GM18526 (cell line): Measurements from ENCODE around the gene ELAVL3.

Experiments
- POLR2A ChIP-seq: IDR thresholded peaks from 3 replicates; pipeline ENCODE4 v1.6.1; 2011; ENCODE audit not compliant: insufficient read length; ENCODE audit errors: extremely low read depth

Gene ELAVL3

DNA sequence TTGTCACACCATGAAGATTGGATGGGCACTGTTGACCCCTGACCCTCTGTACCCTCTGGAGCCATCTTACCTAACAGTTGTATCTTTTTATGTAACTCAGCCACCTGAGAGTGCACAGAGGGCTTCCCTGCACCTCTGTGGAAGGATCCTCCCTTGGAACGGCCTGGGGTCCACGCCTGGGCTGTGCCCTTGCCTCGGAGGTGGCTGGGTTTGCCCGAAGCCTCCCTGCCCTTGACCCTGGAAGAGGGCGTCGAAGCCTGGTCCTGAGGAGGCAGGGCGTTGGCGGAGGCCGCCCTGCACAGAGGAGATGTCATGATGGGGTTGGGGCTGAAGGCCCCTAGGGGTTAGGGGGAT, 46.2 kb downstream of the ELAVL3 start:
- no peak for TF ChIP-seq POLR2A

DNA sequence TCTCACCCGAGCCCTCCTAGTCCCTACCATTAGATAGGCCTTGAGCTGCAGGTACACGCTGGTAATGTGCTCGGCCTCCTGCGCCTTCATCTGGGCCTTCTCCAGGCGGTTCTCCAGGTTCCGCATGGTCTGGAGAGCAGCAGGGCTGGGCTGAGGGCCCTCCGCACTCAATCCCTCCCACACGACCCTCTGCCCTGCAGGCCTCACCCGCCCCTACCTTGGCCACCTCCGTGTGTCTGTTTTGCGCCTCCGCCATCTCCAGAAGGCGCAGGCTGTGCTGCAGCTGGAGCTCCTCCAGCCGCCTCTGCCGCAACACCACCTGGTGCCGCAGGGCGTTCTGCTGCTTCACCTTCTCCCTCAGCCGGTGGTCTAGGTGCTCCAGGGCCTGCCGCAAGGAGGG, 54.2 kb downstream of the ELAVL3 start:
- TF ChIP-seq POLR2A: no peak

DNA sequence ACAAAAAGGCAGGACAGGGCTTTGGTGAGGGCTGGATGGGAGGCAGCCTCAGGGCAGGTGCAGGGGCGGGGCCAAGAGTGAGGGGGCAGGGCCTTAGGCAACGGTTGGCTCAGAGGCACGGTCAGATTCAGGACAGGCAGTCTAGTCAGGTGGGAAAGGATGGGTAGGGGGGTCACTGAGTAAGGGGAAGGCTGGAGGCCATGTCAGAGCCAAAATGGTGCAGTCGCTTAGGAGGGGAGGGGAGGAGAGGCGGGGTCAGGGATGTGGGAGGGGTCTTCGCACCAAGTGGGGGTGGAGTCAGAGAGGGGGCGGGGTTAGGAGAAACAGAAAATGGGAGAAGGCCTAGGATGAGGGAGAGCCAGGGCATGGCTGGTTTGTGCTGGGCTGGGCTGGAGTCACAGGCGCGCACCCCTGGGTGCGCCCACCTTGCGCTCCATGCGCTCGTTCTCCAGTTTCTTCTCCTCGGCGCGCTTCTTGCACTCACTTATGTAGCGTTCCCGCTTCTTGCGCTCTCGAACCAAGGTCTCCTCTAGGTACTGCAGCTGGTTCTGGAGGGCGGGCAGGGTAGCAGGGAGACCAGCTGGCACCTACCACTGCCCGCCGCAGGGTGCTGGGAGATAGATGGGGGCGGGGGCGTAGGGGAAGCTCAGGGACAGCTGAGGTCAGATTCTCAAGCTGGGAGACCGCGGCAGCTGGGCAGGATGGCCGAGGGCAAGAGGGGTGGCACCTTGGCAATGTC, 55.0 kb downstream of the ELAVL3 start:
- no peak for TF ChIP-seq POLR2A

DNA sequence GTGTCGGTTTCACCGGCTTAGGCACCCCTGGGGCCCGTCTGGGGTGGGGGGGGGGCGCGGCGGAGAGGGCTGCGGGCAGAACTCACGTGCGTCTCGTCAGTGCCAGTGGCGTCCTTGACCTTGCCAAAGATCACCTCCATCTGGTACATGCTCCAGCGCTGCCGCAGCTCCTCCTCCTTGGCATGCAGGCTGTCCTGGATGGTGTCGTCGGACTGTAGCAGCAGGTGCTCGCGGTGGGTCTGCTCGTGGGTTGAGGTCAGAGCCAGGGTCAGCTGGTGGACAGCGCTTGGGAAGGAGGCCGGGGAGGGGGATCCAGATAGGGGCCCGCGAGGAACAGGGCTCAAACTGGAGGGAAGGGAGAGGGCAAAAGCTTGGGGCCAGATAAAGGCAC, 57.1 kb downstream of the ELAVL3 start:
- TF ChIP-seq POLR2A: no peak

DNA sequence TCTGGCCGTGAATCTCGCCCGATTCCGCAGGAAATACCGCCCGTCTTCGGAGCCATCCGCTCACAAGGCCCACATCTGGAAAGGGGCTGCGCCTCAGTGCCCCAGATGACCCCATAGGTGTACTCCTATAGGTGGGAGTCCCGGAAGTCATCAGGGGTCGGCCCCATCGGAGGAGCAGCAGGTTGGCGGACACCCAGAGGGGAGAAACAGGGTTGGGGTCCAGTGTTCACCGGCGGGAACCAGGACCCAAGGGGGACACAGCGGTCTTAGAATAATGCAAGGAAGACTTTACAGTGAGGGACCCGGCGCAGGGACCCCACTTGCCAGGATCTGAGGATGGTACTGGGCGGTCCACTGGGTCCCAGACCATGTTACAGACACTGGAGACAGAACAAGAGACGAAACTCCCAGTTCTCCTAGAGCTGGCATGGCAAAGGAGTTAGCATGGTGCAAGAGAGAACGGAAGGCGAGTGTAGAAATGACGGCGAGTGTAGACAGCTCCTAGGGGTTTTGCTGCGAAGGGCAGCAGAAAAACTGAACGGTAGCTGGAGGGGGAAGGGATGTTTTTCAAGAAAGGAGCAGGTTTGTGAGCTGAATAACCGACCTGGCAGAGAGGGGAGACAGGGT, 57.6 kb downstream of the ELAVL3 start:
- no peak for TF ChIP-seq POLR2A

DNA sequence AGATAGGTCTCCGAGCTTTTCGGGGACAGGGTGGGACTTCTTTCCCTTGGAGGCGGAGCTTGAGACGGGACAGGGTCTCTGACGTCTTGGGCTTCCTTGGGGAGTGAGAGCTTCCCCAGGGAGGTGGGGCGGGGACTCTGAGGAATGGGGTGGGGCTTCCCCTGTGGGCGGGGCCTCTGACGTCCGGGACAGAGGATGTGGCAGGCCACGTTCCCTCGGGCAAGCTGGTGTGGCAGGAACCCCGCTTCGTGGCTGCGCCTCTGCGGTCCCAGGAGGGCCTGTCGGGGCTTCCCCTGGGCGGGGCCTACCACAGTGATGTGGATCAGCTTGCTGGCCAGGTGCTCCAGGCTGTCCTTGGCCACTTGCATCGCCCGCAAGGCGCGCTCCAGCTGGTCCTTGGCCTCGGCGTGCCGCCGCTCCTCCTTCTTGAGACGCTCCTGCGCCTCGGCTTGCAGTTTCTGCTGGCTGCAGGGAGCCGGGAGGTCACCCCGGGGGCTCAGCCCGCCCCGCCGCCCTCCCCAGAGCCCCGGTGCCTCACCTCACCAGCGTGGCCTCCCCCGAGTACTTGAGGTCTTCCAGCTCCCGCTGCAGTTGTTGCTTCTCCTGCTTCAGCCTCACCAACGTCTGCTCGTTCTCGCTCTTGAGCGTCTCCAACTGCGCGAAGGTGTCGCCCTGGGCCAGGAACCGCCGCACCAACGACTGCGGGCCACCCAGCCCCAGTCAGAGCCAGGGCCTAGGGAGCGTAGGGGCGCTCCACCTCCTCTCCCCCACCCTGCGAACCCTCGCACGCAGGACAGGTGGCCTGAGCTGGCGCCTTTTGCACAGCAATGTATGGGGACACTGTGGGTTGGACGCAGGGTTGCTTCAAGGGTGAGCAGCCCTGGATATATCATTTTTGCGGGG, 58.4 kb downstream of the ELAVL3 start:
- no peak for TF ChIP-seq POLR2A

DNA sequence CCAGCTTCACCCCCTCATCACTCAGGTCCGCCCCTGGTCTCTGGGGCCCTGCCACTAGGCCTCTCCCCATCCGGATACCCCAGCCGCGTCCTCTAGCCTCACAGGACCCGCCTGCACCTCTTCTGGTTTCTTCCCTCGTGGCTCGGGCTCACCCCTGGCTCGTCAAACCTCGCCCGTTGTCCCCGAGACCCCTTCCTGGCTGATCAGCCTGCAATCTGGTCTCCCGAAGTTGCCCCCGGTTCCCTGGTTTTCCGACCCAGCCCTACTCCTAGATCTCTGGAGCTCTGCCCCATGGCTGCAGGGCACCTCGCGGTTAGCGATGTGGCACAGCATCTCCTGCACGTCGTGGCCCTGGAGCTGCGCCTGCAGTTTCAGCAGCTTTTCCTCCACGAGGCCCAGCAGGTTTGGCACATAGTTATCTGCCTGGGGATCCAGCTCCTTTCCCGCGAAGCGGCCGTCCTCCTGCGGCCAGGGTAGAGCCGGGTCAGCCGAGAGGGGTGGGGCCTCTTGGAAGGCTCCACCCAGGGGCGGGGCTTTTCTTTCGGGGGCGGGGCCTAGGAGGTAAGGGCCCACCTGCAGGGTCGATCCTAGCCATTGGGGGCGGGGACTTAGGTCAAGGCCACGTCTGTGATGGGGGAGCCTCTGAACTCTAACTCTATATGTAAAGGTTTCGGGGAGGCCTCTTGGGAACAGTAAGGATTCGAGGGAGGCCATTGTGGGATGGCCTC, 59.3 kb downstream of the ELAVL3 start:
- TF ChIP-seq POLR2A: no peak

DNA sequence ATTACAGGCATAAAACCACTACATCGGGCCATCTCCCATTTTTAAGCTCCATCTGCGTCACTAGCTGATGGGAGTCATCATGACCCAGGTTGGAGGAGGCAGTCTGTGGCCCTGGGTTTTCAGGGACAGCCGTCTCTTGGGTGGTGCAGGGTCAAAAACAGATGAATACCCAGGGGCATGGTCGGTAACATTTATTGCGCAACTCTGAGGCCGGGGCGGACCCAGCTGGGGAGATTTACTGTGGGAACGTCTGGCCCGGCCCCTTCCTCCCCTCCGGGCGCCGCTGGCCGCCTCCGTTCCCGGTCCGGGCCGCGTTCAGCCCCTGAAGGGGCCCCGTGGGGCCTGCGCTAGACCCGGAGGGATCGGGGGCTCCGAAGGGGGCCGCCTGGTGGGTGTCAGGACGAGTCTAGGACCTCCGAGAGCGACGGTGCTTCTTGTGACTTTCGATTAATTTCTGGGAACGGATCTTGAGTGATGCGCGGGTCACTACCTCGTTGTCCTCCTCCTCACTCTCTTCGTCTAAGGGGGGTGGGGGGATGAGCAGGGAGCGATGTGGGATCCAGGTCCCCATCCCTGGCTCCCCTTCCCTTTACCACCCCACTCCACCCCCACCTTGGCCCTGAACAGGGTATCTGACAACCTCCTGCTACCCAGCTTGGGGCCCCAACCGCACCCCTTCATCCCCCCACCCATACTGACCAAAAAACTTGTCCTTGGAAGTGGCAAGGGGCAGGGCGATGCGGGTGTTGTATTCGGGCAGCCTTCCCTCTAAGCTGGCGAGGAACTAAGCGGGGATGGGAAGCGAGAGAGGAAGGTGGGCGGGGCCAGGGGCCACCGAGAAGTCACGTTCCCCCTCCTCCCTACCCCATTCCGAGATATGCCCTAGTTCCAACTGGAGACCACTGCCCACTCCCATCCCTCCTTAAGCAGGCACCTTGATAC, 60.1 kb downstream of the ELAVL3 start:
- no peak for TF ChIP-seq POLR2A

DNA sequence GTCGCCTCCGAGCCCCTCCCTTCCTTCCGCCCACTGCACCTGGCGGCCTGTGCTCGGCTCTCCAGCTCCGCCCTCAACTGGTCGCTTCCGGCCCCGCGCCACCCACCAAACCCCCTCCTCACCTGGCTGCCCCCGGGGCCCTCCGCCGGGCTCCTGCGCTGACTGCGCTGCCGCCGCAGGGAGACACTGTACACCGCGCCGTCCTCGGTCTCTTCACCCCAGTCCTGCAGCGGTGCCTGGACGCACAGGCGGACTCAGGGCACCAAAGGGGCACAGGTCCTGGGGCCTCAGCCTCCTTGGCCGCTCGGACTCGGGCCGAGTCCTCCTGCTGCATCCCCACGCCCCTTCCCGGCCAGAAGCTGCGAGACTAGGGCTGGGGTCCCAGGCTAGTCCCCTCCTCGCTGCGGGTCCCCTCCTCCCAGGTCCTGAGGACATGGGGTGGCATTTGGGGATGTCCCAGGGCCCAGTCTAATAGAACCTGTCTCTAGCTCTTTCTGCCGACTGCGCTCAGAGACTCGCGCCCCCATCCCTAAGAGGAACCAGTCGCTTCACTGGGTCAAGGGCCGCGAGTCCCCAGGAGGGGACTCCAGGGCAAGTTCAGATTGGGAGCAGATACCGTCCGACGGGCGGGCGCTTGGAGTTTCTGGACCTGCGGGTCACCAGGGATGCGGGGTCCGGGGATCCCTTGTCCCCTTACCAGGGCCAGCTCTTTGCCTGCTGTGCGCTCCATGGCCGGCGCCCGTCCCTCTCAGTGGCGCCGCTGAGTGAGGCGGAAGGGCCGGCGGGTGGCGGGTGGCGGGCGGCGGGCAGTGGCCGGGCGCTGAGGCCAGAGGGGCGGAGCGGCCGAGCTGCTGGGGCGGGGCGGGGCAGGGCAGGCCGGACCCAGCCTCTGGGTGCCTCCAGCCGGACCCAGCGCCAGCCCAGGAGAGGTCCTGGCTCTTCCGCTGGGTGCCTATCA, 62.0 kb downstream of the ELAVL3 start, which contains the start of gene RGL3:
TSS of gene RGL3 (minus strand) at position 766 of the 958 bp plus-strand sequence. CDS start at position 730, 36 bp downstream.
- TF ChIP-seq POLR2A: no peak

DNA sequence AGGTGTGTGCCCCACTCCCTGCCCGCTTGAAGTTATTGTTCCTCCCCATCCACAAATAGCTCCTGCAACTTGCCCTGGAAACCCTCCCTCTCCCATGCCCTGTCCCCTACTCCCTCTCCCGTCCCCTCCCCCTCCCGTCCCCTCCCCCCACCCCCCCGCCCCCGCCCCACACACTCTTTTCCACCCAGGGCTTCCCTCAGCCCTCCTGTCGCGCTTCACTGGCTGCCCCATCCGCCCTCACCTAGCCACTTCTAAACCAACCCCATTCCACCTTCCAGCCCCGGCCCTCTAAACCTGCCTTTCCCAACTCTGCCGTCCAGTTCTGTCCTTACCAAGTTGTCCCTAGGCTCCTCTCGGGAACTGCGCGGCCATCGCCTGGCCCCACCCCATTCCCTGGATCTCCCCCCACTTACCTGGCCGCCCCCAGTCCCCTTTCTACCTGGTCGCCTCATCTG, 62.7 kb downstream of the ELAVL3 start:
- no peak for TF ChIP-seq POLR2A

DNA sequence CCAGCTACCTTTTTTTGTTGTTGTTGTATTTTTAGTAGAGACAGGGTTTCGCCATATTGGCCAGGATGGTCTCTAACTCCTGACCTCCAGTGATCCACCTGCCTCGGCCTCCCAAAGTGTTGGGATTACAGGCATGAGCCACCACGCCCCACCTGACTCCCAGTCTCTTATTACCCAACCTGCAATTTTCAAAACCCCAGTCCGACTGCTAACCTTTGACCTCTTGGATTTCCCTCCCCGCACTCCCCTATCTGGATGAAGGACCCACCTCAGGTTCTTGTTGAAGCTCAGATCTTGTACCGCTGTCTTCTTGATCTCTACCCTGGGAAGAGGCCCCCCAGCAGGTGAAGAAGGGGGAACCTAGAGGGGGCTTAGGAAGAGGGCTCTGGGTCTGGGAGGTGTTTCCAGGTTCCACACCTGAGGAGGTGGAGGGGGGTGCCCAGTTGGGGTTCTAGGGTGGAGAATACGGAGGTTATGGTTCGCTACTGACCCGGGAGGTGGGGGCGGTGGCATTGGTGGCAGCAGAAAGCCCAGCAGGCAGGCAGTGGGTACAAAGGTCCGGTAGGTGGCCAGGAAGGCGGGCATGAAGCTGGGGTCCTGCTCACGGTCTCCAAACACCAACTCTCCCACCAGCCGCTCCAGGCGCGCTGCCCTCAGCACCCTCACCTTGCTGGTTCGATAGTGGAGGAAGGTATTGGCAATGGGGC, 64.3 kb downstream of the ELAVL3 start:
- TF ChIP-seq POLR2A: no peak

DNA sequence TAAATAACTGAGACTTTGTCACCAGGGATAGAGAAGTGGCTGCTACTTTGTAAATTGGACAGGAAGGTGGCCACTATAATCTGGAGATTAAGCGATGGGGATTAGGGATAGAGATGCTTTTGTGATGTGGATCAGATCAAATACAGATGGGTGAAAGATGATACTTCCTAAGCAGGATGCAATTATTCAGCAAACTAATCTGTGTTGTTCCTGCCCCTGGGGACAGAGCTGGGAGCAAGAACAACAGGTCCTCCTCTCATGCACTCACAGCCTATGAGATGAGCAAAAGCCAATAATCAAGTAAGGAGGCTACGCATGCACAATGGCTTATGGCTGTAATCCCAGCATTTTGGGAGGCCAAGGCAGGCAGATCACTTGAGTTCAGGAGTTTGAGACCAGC, 66.3 kb downstream of the ELAVL3 start:
- no peak for TF ChIP-seq POLR2A

DNA sequence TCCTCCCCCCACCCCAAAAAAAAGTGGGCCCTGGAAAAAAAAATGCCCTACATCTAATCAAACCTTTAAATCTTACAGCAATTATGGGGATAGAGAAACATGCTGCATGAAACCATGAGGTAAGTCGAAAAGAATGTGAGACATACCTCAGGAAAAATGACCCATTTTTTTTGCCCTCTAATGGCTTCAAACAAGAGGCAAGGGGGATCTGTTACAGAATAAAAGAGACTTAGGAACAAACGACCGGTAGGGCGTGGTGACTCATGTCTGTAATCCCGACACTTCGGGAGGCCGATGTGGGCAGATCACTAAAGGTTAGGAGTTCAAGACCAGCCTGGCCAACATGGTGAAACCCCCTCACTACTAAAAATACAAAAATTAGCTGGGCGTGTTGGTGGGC, 70.2 kb downstream of the ELAVL3 start:
- no peak for TF ChIP-seq POLR2A

DNA sequence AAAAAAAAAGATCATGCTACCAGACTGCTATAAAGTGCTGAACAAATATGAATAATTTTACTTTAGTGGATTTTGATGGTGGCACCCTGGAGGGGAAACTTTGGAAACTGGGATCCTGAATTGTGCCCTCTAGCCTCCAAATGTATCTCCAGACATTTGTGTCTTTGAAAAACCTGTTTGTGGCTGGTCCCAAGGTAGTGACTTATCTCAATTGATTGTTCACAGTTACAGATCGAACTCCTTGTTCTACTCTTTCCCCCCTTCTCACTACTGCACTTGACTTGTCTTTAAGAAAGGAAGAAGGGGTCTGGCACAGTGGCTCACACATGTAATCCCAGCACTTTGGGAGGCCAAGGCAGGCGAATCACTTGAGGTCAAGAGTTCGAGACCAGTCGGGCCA, 72.3 kb downstream of the ELAVL3 start:
- no peak for TF ChIP-seq POLR2A
